Calu3 (cell line): ENCODE data around the gene ETNK2. TPM values are rescaled to one million over a fixed set of nuclear protein-coding genes. Genes with fewer than 3 reads are reported as not detected.

Experiments
- BruUV-seq: library from RNA; stranded (reverse); fragments of 400-500 nt; replicated peaks from 2 replicates; lab custom pipeline; 2021; lab: Mats Ljungman, UMichigan
- CTCF ChIA-PET: fragments of 300-600 bp; sonication (Branson Sonifier 250); formaldehyde crosslinking; loops from one replicate; lab custom pipeline; 2022; ENCODE audit warnings: antibody characterized with exemption; lab: Charles Lee
- DNase-seq: peaks from one replicate; pipeline ENCODE4 v3.0.0; 2022
- H3K27ac Mint-ChIP-seq: one replicate; pipeline ENCODE4 v1.8.0; 2022; ENCODE audit warnings: mixed read lengths; ENCODE audit not compliant: unreplicated experiment
- H3K27me3 Mint-ChIP-seq: one replicate; pipeline ENCODE4 v1.8.0; 2022; ENCODE audit warnings: mixed read lengths; ENCODE audit not compliant: unreplicated experiment
- H3K36me3 Mint-ChIP-seq: one replicate; pipeline ENCODE4 v1.8.0; 2022; ENCODE audit warnings: mild to moderate bottlenecking, moderate library complexity, mixed read lengths; ENCODE audit not compliant: insufficient read depth, unreplicated experiment
- H3K4me1 Mint-ChIP-seq: one replicate; pipeline ENCODE4 v1.8.0; 2022; ENCODE audit warnings: mild to moderate bottlenecking, low read depth, mixed read lengths; ENCODE audit not compliant: unreplicated experiment
- H3K4me3 Mint-ChIP-seq: one replicate; pipeline ENCODE4 v1.8.0; 2022; ENCODE audit warnings: mild to moderate bottlenecking, low read depth, moderate library complexity, mixed read lengths; ENCODE audit not compliant: unreplicated experiment
- H3K9me3 Mint-ChIP-seq: one replicate; pipeline ENCODE4 v1.8.0; 2022; ENCODE audit warnings: low read depth, mixed read lengths; ENCODE audit not compliant: unreplicated experiment
- CTCF ChIP-seq: fragments of 200-600 bp; IDR thresholded peaks from one replicate; pipeline ENCODE4 v1.8.0; 2022; ENCODE audit warnings: antibody characterized with exemption; ENCODE audit not compliant: unreplicated experiment
- intact Hi-C: fragments of 100-400 bp; cut with micrococcal nuclease; formaldehyde crosslinking; loops from one replicate; pipeline ENCODE4 v1.10.0; 2022; ENCODE audit not compliant: unreplicated experiment
- total RNA-seq: library from RNA; stranded (reverse); gene quantifications from 2 replicates; pipeline ENCODE4 v1.2.3, GENCODE V29; 2022

Gene ETNK2
- total RNA-seq, 1 experiment from 2014 or later = 5.0 TPM

GRCh38 chr1:204161609-204162493 is 10.0 kb upstream of the ETNK2 start:
- no peak overlapping the region for H3K4me3 Mint-ChIP-seq
- H3K27ac Mint-ChIP-seq = no peak overlapping the region
- H3K36me3 Mint-ChIP-seq = peaks cover 3% of the 10 kb centered on the region
- no peaks in the 10 kb centered on the region for H3K9me3 Mint-ChIP-seq
- no peak for DNase-seq
- BruUV-seq = no TSS peak
- TF ChIP-seq CTCF = no peak
- H3K4me1 Mint-ChIP-seq = no peaks in the 10 kb centered on the region
- intact Hi-C loops = loop anchor here (1.0 kb wide), 4 partner anchors 36 to 301 kb away; partner anchors contain the start of gene SNRPE
- CTCF ChIA-PET = interaction anchor here (0.8 to 2.9 kb wide), 16 partner anchors 10 to 301 kb away, joined by 3 to 58 read pairs (median 6); partner anchors contain the start of genes ETNK2, GOLT1A, KISS1 and SNRPE
- peaks cover 22% of the 10 kb centered on the region for H3K27me3 Mint-ChIP-seq

GRCh38 chr1:204157962-204158361 is 6.1 kb upstream of the ETNK2 start:
- TF ChIP-seq CTCF = no peak
- DNase-seq = no peak
- H3K4me3 Mint-ChIP-seq = no peak overlapping the region
- peaks cover 59% of the 10 kb centered on the region for H3K27me3 Mint-ChIP-seq
- no peaks in the 10 kb centered on the region for H3K4me1 Mint-ChIP-seq
- no peaks in the 10 kb centered on the region for H3K9me3 Mint-ChIP-seq
- CTCF ChIA-PET = interaction anchor here (0.7 kb wide), 1 partner anchor 371 kb away, joined by 3 read pairs; no protein-coding TSS in a partner anchor
- BruUV-seq = no TSS peak
- peaks cover 5% of the 10 kb centered on the region for H3K36me3 Mint-ChIP-seq
- intact Hi-C loops = no loop called here
- no peak overlapping the region for H3K27ac Mint-ChIP-seq

- CTCF ChIA-PET = interaction anchor here (0.7 kb wide), 1 partner anchor 43 kb away, joined by 3 read pairs; no protein-coding TSS in a partner anchor
Measured at GRCh38 chr1:204155881-204156280, 4.0 kb upstream of the ETNK2 start.

More at GRCh38 chr1:204155881-204156280, 4.0 kb upstream of the ETNK2 start:
- Mint-ChIP-seq H3K4me3 (no peak overlapping the region), H3K9me3 (no peaks in the 10 kb centered on the region), H3K27me3 (peaks cover 59% of the 10 kb centered on the region), H3K27ac (no peak overlapping the region), H3K36me3 (peaks cover 17% of the 10 kb centered on the region), H3K4me1 (no peaks in the 10 kb centered on the region)
- intact Hi-C loops = no loop called here
- DNase-seq = no peak
- TF ChIP-seq CTCF = no peak
- BruUV-seq = no TSS peak
